Endothelial cell (in vitro differentiated cells): ENCODE data around the gene ZDHHC5. TPM values are rescaled to one million over a fixed set of nuclear protein-coding genes. Genes with fewer than 3 reads are reported as not detected.

ENCODE experiments used
- microRNA-seq: library from miRNA; unstranded; fragments of <30 nt; microRNA quantifications from one replicate; pipeline ENCODE4, GENCODE V29; 2020; ENCODE audit not compliant: unreplicated experiment
- total RNA-seq: library from RNA; stranded (reverse); fragmentation: NEBNext Ultra II Directional; extraction: Animal tissue kit (Norgen Biotek cat#: 25700); gene quantifications from one replicate; pipeline ENCODE4 v1.2.1, GENCODE V29; 2021; ENCODE audit not compliant: unreplicated experiment

ZDHHC5 gene
- total RNA-seq, 1 donor from 2014 or later, result 78.3 TPM

Small RNA genes within 50 kb of the gene (microRNA-seq; reads per million reads assigned to microRNA genes)
- 7,708 reads per million, percentile 98 among the genes with 10 or more reads in this experiment for gene MIR130A

Other genes starting within 250 kb of the ZDHHC5 start
- 17.5 TPM for gene SLC43A3, start 241.0 kb upstream of the ZDHHC5 start, total RNA-seq
- 0.62 TPM for gene RTN4RL2, start 207.6 kb upstream of the ZDHHC5 start, total RNA-seq
- 10.4 TPM for gene SLC43A1, start 152.4 kb upstream of the ZDHHC5 start, total RNA-seq
- 60.2 TPM for gene TIMM10, start 137.4 kb upstream of the ZDHHC5 start, total RNA-seq
- gene SMTNL1, start 130.5 kb upstream of the ZDHHC5 start, total RNA-seq, result 45.2 TPM
- 56.2 TPM for gene UBE2L6, start 100.4 kb upstream of the ZDHHC5 start, total RNA-seq
- 347 TPM for gene SERPING1, start 70.4 kb upstream of the ZDHHC5 start, total RNA-seq
- gene YPEL4, start 18.2 kb upstream of the ZDHHC5 start, total RNA-seq, result not detected
- 31.1 TPM for gene CLP1, start 10.4 kb upstream of the ZDHHC5 start, total RNA-seq
- gene MED19, start 44.1 kb downstream of the ZDHHC5 start, total RNA-seq, result 20.5 TPM
- 51.0 TPM for gene TMX2, start 44.5 kb downstream of the ZDHHC5 start, total RNA-seq
- gene SELENOH, start 73.4 kb downstream of the ZDHHC5 start, total RNA-seq, result 210 TPM
- not detected for gene BTBD18, start 83.7 kb downstream of the ZDHHC5 start, total RNA-seq
- 350 TPM for gene CTNND1, start 93.7 kb downstream of the ZDHHC5 start, total RNA-seq